T-helper 22 cell (primary cell): ENCODE data around the gene EIPR1.

Source experiments
- DNase-seq: peaks from one replicate; pipeline ENCODE4 v3.0.0-alpha.2; 2020; ENCODE audit warnings: low read depth

Gene EIPR1

DNA sequence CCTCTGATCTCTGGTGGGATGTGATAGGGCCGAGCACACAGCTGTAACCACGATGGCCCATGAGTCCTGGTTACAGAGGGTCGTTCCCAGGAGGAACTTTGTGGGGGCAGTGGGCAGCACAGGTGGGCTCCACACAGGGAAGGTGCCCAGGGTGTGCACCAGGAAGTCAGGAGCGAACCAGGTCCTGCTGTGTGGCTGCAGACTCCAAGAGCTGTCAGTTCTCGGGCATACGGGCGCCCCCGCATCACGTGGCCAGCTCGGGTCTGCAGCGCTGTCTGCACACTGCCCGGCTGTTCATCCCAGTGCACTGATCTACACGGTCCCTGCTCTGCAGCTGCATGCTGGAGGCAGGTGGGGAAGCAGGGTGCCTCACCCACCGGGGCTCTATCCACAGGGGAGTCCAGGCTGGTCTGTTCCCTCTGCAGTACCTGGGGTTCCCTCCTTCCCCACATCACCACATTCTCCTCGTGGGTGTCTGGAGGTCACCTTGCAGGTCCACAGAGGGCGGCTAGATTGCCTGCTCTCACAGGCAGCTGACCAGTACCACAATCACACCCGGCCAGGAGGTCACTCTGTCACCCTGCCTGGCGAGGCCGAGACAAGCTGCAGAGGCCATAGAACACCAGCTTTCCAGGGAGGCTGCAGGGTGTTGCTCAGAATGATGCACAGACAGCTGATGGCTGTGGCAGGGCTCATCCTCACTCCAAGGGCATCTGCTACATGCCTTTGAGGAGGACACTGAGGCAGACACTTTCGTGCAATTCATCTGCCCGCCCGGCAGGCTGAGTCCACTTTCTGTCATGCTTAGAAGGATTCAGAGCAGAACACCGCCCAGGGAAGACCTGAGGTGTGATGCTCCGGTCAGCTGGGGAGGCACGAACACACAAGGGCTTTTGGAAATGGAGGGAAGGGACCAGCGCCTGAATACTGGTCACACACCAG is 202.7 kb downstream of the EIPR1 start:
- no peak for DNase-seq

DNA sequence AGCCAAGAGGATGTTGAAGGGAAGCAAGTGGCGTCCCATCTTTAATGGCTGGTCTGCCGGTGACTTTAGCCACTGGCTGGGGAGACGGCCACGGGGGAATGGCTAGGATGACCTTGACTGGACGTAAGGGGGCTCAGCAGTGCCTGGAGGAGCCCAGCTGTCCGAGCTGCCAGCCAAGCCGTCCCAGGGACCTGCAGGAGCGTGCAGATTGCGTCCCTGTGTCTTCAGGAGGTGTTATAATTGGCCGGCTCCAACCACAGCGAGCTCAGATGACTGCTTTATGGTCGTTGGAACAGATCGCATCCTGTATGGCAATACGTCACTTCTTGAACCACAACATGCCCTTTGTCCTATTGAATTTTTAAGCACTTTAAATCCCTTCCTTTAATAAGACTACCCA is 204.6 kb downstream of the EIPR1 start:
- no peak for DNase-seq

DNA sequence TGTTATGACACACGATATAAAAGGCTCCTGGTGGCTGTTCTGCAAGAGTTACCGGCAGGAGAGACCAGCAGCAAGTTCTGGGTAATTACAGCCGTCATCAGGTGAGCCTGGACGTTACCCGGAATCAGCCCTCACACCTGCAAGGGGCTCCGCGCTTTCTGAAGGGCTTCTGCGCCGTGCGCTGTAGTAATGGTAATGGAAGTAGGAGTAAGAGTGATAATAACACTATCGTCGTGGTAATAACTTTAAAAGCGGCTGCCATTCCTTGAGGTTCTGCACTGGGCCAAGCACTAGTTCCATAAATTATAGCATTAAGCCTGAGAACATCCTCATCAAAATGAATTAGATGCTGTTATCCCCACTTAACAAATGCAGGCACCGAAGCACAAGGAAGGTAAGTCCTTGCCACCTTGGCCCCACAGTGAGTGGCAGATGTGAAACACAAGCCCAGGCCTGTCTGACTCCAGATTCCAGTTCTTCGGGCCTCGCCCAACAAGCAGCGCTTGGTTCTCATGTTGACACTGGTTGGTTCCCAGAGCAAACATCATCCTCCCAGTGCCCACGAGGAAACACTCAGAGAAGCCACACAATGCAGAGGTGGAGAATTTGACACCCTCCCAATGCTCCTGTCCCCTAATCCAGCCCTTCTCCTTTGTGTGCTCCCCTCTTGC is 205.2 kb downstream of the EIPR1 start:
- DNase-seq: no peak

DNA sequence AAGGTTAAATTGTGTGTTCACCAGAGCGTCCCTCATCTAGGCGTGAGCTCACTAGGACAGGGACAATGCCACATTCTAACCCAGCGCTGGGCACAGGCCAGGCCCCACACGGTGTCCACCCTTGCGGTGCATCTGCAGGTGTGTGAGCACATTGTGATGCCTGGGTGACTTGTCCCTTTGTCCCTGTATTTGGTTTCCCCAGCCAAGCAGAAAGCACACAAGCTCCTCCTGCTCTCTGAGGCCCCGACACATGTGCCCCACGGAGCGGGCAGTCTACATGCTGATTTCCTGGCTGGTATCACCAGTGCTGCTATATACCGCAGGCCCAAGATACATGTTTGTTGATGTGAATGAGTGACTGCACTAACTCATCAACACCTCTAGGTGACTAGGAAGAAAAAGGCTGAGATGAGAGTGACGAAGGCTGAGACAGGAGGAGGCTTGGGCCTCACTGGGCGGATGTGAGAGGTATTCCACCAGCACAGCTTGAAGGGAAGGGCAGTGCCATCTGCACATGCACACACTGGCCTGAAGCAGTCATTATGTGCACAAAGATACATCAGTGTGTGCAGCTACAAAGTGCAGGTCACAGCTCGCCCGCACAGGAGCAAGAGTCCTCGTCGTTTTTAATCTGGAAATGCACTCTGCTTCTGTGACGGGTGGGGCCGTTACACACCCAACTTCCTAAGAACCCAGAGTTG is 205.9 kb downstream of the EIPR1 start:
- DNase-seq: no peak

GRCh38 chr2:3170792-3171455 is 206.7 kb downstream of the EIPR1 start:
- no peak for DNase-seq

DNA sequence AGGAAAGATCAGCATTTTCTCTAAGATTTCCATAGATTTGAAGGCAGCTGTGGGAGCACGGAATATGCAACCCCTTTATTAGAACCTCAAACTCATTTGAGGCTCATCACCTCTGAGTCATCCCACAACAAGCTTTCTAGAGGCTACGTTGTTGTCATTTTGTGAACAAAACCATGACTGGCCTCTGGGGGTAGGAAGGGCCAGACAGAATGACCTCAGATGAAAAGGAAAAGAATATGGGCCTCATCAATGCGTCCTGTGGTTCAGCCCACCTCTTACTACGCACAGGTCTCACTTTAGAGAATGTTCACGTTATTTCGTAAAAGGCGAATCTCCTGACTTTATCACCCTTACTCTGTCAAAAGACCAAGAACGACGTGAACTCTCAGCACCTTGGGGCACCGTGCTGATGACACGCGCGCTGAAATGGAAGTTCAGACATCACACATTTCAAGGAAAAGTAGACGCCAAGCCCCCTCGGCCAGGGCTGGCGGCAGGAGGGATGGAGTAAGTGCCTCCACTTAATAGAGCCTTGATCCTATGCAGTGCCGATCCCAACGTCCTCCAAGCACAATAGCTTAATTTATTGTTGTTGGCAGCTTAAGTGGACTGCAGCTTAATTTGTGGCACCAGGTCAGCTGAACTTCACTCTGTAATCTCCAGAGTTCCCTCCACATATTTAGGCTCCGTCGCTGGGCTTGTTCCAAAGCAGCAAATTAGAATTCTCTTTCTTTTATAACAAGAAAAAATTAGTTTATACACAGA is 208.3 kb downstream of the EIPR1 start:
- no peak for DNase-seq

- no peak for DNase-seq
Measured at GRCh38 chr2:3168230-3168891, 209.3 kb downstream of the EIPR1 start.

- no peak for DNase-seq
Measured at GRCh38 chr2:3163401-3163800, 214.2 kb downstream of the EIPR1 start.

- no peak for DNase-seq
Measured at GRCh38 chr2:3162442-3163077, 215.1 kb downstream of the EIPR1 start.

- no peak for DNase-seq
Measured at GRCh38 chr2:3160751-3161330, 216.8 kb downstream of the EIPR1 start.

DNA sequence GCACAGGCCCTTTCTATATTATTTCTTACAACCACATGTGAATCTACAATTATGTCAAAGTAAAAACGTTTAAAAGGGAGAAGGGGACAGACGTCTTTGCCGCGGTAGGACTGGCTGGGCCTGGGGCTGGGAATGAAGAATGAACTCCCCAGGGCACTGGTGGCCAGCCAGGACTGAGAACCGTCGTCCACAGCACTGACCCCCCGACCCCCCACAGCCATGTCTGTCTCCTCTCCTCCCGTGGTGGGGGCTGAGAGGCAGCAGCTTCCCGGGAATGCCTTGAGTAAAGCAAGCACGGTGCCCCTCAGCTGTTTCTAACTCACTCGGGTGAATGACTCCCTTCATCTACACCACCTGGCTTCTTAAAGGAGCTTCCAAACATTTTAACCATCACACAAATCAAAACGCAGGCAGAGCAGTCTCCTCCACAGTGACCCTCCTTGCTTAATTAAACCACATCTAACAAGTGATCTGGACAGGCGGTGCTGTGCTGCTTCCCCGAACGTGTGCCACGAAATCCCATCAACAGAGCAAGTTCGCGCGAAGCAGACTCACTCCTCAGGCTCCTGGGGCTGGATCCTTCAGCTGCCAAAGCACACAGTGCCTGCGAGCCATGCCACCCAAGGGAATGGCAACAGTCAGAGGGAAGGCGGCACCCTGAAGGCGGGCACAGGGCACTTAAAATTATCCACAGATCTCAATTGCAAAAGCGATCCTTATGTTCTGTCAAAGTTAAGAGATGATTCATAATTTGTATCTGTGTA is 217.7 kb downstream of the EIPR1 start:
- DNase-seq: no peak

- DNase-seq: no peak
Measured at GRCh38 chr2:3154700-3155099, 222.9 kb downstream of the EIPR1 start.

DNA sequence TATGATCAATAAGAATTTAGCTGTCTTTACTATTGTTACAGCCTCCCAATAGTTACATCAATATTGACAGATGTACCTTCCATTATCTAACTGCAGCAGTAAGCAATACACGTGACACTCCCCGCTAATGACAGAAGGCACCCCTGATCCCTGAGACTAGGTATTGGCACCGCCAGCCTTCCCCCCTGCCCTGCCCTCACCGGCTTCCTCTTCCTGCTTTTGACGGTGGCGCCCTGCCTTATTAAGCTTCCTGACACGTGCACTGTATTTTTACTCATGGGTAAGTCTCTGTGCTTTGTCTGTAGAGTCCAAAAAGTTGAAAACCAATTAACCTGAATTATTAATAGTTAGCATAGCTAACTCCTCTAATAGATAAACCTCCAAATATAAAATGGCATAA is 223.5 kb downstream of the EIPR1 start:
- no peak for DNase-seq

DNA sequence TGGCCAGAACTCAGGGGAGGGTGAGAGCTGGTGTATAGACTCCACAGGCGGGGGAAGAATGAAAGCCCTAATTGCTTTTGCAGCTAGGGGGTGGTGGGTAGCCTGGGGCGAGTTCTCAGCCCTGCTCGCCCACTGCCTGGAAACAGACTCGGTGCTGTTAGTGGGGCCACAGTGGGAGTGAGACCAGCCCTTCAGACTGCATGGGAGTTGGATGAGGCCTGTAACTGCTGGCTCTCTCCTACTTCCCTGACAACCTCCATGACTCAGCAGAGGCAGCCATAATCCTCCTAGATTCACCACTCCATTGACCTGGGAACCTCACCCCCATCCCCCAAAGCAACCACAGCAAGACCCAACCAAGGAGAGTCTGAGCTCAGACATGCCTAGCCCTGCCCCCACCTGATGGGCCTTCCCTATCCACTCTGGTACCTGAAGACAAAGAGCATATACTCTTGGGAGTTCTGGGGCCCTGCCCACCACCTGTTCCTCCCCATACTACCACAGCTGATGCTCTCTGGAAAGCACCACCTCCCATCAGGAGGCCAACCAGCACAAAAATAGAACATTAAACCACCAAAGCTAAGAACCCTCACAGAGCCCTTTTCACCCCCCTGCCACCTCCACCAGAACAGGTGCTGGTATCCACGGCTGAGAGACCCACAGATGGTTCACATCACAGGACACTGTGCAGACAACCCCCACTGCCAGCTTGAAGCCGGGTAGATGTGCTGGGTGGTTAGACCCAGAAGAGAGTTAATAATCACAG is 226.3 kb downstream of the EIPR1 start:
- no peak for DNase-seq

- DNase-seq: no peak
Measured at GRCh38 chr2:3149441-3150217, 228.0 kb downstream of the EIPR1 start.

DNA sequence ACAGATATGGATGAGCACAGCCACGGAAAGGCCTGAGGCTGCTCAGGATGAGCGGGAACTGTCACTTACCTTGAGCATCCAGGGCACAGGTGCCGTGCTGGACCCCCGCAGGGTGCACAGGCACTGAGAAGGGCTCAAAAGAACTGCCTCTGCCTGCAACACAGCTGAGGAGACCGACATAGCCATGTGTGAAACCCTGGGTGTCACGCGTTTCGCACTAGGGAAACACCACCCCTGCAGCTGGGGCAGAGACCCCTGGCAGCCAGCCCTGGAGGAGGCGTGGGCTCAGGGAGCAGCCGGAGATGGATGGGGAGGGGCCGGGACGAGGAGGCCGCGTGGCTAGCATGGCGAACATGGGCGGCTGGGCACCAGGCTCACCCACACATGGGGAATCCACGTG is 228.9 kb downstream of the EIPR1 start:
- no peak for DNase-seq

DNA sequence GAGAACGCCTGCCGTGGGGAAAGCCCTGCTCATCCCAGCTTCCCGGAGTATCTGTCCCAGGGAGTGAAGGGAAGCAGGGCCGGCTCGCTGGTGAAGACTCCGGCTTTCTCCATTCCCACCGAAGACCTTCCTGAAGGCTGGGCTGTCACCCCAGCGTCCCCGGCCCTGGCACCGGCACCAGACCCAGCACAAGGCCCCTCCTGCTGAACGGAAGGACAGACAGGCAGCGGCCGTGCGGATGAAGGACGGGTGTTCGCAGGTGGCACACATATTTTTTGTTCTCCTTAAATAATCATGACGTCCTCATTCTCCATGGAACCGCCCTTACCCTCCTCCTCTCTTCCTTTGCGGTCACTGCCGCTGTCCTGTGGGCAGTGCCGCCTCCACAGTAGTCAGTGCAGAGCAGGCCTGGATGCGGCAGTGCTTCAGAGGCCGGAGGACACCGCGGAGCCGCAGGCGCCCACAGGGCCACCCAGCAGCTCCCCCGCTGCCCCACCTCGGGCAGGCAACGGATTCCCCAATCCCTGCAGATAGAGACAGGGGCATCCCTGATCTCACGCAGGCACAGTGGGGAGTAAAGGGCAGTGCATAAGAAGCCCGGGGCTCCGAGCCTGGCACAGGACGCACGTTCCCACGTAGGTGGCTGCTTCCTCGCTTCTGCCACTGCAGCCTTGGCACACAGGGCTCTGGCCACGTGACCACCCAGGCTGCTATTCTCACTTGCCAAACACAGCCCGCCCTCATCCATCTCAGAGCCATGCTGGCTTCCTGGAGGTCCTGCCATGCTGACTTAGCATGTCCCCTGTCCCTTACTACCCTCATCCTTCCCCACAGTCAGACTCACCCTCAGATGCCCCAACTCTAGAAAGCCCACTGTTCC is 229.7 kb downstream of the EIPR1 start:
- no peak for DNase-seq
